ENCODE data around the gene BCLAF3. TPM values are rescaled to one million over a fixed set of nuclear protein-coding genes. Genes with fewer than 3 reads are reported as not detected.
A peak's percentile ranks its signal among the peaks of the same experiment; 100 is the strongest.

Gene BCLAF3
- total RNA-seq, 2 experiments from 2014 or later = 5.1 to 6.7 TPM

DNA sequence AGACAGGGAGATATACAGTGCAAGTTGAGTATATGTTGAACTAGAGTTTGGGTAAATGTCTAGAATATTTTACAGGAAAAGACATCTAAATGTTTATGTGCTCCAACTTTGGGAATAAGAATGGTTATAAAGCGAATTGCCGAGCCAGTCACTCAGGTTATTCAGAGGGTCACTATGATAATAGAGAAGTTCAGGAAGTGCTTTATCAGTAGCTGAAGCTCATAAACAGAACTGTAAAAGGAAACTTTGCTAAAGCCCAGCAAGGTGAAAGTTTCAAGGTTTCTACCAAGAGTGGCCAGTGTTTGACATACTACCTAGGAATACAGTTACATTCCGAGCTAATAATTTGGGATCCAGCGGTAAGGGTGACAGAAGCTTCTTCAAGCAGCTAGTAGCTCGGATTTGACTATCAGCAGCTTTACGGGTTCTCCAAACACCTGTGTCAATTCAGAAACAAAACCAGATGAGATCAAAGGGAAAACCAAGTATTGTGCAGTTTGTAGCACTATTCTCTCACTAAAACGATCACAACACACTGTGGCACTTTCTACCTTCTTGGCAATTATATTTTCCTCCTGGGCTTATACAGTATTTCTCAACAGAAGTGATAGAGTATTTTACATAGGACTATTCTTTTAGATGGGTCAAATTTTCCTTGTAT, 17.2 kb upstream of the BCLAF3 start:
- Mint-ChIP-seq H3K4me1 (ENCODE audit: low read depth) (no peaks in the 10 kb centered on the region), H3K36me3 (ENCODE audit: low read depth) (no peaks in the 10 kb centered on the region), H3K4me3 (no peak overlapping the region), H3K27ac (no peak overlapping the region), H3K9me3 (ENCODE audit: insufficient read depth) (no peaks in the 10 kb centered on the region), H3K27me3 (ENCODE audit: low read depth) (no peaks in the 10 kb centered on the region)
- POLR2A ChIA-PET = no interaction called here
- ATAC-seq (no peak), DNase-seq (no peak)
- CTCF ChIA-PET = interaction anchor here (0.9 to 3.4 kb wide), 2 partner anchors 50 to 103 kb away, joined by 3 to 9 read pairs; no protein-coding TSS in a partner anchor

DNA sequence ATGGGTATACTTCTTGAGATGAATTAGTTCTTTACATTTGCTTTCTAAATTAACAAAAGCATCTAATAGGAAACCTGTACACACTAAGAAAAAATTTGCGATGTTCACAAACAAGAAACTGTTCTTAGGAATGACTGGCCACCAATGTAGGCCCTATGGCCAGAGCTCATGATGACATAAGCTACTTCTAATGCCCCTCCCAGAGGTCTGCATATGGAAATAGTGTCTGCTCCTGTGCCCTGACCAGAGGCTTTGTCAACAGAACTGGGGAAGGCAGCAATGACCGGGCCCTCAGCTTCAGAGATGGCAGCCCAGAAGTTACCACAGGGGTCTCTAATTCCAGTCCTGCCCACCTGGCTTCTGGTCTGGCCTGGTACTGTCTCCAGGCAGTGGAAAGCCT, 15.0 kb upstream of the BCLAF3 start:
- ATAC-seq (no peak), DNase-seq (no peak)
- CTCF ChIA-PET = no interaction called here
- H3K4me3 Mint-ChIP-seq = no peak overlapping the region
- no peaks in the 10 kb centered on the region for H3K4me1 Mint-ChIP-seq (ENCODE audit: low read depth)
- H3K36me3 Mint-ChIP-seq (ENCODE audit: low read depth) = no peaks in the 10 kb centered on the region
- POLR2A ChIA-PET = no interaction called here
- no peaks in the 10 kb centered on the region for H3K27me3 Mint-ChIP-seq (ENCODE audit: low read depth)
- H3K9me3 Mint-ChIP-seq (ENCODE audit: insufficient read depth) = no peaks in the 10 kb centered on the region
- H3K27ac Mint-ChIP-seq = no peak overlapping the region

DNA sequence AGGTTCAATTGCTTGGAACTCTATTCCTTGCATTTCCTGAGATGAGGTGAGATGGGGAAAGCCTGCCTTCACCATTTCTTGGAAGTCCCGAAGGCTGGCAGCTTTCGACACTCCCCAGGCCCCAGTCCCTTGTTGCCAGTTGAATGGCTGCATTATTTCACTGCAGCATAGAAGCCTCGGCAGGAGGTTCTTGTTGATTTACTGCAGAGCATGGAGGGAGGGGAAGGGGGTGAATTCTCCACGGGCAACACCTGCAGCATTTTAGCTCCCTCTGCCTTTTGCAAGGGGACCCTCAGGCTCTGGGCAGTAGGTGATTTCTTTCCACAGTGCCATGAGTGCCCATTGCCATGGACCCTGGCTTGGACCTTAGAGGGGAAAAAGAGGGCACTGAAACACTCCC, 10.7 kb upstream of the BCLAF3 start:
- ChIA-PET POLR2A (no interaction called here), CTCF (interaction anchor here (2.2 kb wide), 1 partner anchor 97 kb away, joined by 5 read pairs; no protein-coding TSS in a partner anchor)
- DNase-seq = no peak
- no peak overlapping the region for H3K27ac Mint-ChIP-seq
- H3K4me1 Mint-ChIP-seq (ENCODE audit: low read depth) = no peaks in the 10 kb centered on the region
- no peaks in the 10 kb centered on the region for H3K36me3 Mint-ChIP-seq (ENCODE audit: low read depth)
- ATAC-seq = no peak
- H3K27me3 Mint-ChIP-seq (ENCODE audit: low read depth) = no peaks in the 10 kb centered on the region
- no peaks in the 10 kb centered on the region for H3K9me3 Mint-ChIP-seq (ENCODE audit: insufficient read depth)
- no peak overlapping the region for H3K4me3 Mint-ChIP-seq

DNA sequence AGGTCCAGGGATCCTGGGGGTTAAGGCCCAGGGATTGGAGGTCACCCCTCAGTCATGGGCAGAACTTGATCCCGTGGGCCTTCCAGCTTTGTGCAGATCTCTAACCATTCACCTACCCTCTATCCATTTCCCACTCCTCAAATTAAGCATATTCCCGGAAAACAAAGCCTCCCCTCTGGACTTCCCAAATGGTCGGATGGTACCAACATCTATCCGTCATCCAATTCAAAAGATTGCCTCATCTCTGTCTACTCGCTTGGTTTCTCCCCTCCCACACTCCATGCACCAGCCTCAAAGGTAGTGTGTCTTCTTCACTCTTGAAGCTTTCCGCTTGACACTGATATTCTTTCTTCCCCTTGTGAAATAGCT, 473 bp upstream of the BCLAF3 start:
- DNase-seq = peak; percentile 20
- CTCF ChIA-PET = interaction anchor here (1.0 to 1.5 kb wide), 3 partner anchors 86 to 619 kb away, joined by 3 to 18 read pairs (median 4); no protein-coding TSS in a partner anchor
- Mint-ChIP-seq H3K9me3 (ENCODE audit: insufficient read depth) (no peaks in the 10 kb centered on the region), H3K27me3 (ENCODE audit: low read depth) (peaks cover 2% of the 10 kb centered on the region), H3K4me1 (ENCODE audit: low read depth) (peaks cover 11% of the 10 kb centered on the region), H3K4me3 (peak overlapping the region; percentile 77), H3K36me3 (ENCODE audit: low read depth) (peaks cover 4% of the 10 kb centered on the region), H3K27ac (peak overlapping the region; percentile 89)
- POLR2A ChIA-PET = no interaction called here
- ATAC-seq = no peak

DNA sequence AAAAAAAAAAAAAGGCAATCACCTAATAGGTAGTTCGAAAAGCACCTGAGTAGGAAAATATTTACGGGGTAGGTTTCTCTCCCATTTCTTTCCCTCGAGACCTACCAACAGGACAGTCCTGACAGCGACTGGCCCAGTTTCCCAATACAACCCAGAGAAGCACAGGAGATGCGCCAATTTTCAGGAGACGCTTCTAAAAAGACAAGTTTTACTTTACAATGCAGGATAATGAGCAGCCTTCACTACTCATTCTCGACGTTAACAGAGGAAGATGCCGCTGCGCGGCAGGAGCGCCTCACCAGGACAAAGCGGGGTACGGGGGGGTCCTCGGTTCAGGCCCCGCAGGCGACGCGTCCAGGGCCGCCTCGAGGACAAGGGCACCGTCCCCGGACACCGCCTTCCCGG, 708 bp downstream of the BCLAF3 start:
- H3K4me3 Mint-ChIP-seq = peak overlapping the region; percentile 89
- ChIA-PET POLR2A (no interaction called here), CTCF (no interaction called here)
- ATAC-seq (peak; percentile 30), DNase-seq (no peak)
- H3K9me3 Mint-ChIP-seq (ENCODE audit: insufficient read depth) = no peaks in the 10 kb centered on the region
- no peaks in the 10 kb centered on the region for H3K27me3 Mint-ChIP-seq (ENCODE audit: low read depth)
- H3K27ac Mint-ChIP-seq = peak overlapping the region; percentile 70
- H3K4me1 Mint-ChIP-seq (ENCODE audit: low read depth) = peaks cover 11% of the 10 kb centered on the region
- peaks cover 7% of the 10 kb centered on the region for H3K36me3 Mint-ChIP-seq (ENCODE audit: low read depth)

DNA sequence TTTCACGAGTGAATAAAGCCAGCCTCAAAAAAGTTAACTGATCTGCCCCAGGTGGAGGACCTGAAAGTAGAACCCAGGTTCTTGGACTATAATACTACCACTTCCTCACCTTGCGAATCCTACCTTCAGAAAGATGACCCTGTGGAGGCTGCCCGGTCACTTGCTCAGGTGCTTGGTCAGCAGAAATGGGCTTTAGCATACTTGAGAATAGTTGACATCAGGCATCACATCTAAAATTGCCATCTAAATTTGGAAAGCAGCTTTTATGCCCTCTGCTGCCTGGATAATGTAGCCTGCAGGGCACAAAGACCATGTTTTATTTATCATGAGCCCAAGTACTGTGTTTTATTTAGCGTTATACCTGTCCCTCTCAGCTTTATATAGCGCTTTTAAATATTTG, 3.0 kb downstream of the BCLAF3 start:
- Mint-ChIP-seq H3K36me3 (ENCODE audit: low read depth) (peaks cover 7% of the 10 kb centered on the region), H3K4me1 (ENCODE audit: low read depth) (peaks cover 11% of the 10 kb centered on the region), H3K9me3 (ENCODE audit: insufficient read depth) (no peaks in the 10 kb centered on the region), H3K4me3 (no peak overlapping the region), H3K27ac (no peak overlapping the region), H3K27me3 (ENCODE audit: low read depth) (no peaks in the 10 kb centered on the region)
- no peak for DNase-seq
- ChIA-PET CTCF (interaction anchor here (3.0 kb wide), 1 partner anchor 83 kb away, joined by 15 read pairs; no protein-coding TSS in a partner anchor), POLR2A (no interaction called here)
- no peak for ATAC-seq

DNA sequence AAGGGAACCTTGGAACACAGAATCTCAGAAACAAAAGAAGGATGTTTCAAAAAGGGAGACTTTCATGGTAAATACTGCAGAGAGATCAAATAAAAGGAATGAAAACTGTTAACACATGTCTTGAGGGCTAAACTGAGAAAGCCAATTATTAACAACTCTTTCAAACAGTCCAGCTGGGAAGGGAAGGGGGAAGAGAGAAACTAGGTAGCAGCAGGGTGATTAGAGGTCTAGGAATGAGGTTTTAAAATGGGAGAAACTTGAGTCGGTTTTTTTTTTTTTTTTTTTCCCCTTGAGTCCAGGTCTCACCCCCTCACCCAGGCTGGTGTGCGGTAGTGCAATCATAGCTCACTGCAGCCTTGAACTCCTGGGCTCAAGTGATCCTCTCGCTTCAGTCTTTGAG, 4.3 kb downstream of the BCLAF3 start:
- no peak overlapping the region for H3K27ac Mint-ChIP-seq
- H3K4me3 Mint-ChIP-seq = no peak overlapping the region
- DNase-seq (no peak), ATAC-seq (no peak)
- POLR2A ChIA-PET = no interaction called here
- H3K27me3 Mint-ChIP-seq (ENCODE audit: low read depth) = no peaks in the 10 kb centered on the region
- H3K9me3 Mint-ChIP-seq (ENCODE audit: insufficient read depth) = no peaks in the 10 kb centered on the region
- peaks cover 7% of the 10 kb centered on the region for H3K36me3 Mint-ChIP-seq (ENCODE audit: low read depth)
- CTCF ChIA-PET = interaction anchor here (3.0 kb wide), 1 partner anchor 82 kb away, joined by 15 read pairs; no protein-coding TSS in a partner anchor
- peaks cover 8% of the 10 kb centered on the region for H3K4me1 Mint-ChIP-seq (ENCODE audit: low read depth)

DNA sequence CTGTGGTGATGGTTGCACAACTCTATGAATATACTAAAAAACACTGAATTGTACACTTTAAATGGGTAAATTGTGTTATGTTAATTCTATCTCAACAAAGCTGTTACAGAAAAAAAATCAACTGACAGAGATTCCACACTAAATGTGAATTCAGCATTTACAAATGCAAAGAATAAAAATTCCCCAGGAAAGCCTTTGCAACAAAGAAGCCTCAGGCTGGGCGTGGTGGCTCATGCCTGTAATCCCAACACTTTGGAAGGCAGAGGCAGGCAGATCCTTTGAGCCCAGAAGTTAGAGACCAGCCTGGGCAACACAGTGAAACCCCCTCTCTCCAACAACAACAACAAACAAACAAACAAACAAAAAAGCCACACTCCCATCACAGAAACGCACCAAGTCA, 8.9 kb downstream of the BCLAF3 start:
- Mint-ChIP-seq H3K27ac (no peak overlapping the region), H3K9me3 (ENCODE audit: insufficient read depth) (peaks cover 4% of the 10 kb centered on the region), H3K27me3 (ENCODE audit: low read depth) (no peaks in the 10 kb centered on the region), H3K36me3 (ENCODE audit: low read depth) (peaks cover 18% of the 10 kb centered on the region), H3K4me1 (ENCODE audit: low read depth) (no peaks in the 10 kb centered on the region), H3K4me3 (no peak overlapping the region)
- ATAC-seq = no peak
- DNase-seq = no peak
- CTCF ChIA-PET = no interaction called here
- POLR2A ChIA-PET = no interaction called here

DNA sequence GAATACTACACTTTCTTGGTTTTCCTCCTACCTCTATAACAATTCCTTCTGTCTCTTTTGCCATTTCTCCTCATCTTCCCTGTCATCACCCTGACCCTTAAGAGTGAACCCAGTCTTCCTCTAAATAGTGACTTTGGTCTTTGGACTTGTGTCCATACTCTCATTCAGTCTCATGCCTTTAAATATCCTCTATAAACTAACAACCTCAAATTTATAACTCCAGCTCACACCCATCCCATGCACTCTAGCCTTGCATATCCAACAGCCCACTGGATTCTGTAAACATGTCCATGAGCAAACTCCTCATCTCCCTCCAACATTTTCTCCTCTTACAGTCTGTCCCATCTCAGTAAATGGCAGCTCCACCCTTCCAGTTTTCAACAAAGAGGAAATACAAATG, 15.0 kb downstream of the BCLAF3 start:
- ATAC-seq (no peak), DNase-seq (no peak)
- CTCF ChIA-PET = no interaction called here
- Mint-ChIP-seq H3K4me1 (ENCODE audit: low read depth) (no peaks in the 10 kb centered on the region), H3K27me3 (ENCODE audit: low read depth) (no peaks in the 10 kb centered on the region), H3K4me3 (no peak overlapping the region), H3K9me3 (ENCODE audit: insufficient read depth) (peaks cover 5% of the 10 kb centered on the region), H3K27ac (no peak overlapping the region), H3K36me3 (ENCODE audit: low read depth) (peaks cover 20% of the 10 kb centered on the region)
- POLR2A ChIA-PET = no interaction called here

DNA sequence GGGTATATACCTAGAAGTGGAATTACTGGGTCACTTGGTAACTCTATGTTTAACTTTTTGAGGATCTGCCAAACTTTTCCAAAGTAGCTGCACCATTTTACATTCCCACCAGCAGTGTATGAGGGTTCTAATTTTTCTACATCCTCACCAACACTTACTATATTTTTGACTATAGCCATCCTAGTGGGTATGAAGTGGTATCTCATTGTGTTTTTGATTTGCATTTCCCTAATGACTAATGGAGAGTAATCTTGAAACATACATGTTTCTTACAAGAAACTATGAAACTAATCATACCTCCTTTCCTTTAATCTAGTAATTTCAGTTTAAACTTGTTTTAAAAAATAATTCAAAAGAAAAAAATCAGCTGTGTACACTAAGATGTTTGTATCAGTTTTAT, 17.9 kb downstream of the BCLAF3 start:
- peaks cover 5% of the 10 kb centered on the region for H3K9me3 Mint-ChIP-seq (ENCODE audit: insufficient read depth)
- H3K27me3 Mint-ChIP-seq (ENCODE audit: low read depth) = no peaks in the 10 kb centered on the region
- DNase-seq = no peak
- ATAC-seq = no peak
- POLR2A ChIA-PET = no interaction called here
- CTCF ChIA-PET = interaction anchor here (2.3 kb wide), 1 partner anchor 68 kb away, joined by 8 read pairs; no protein-coding TSS in a partner anchor
- H3K4me3 Mint-ChIP-seq = no peak overlapping the region
- peaks cover 15% of the 10 kb centered on the region for H3K36me3 Mint-ChIP-seq (ENCODE audit: low read depth)
- no peaks in the 10 kb centered on the region for H3K4me1 Mint-ChIP-seq (ENCODE audit: low read depth)
- no peak overlapping the region for H3K27ac Mint-ChIP-seq

DNA sequence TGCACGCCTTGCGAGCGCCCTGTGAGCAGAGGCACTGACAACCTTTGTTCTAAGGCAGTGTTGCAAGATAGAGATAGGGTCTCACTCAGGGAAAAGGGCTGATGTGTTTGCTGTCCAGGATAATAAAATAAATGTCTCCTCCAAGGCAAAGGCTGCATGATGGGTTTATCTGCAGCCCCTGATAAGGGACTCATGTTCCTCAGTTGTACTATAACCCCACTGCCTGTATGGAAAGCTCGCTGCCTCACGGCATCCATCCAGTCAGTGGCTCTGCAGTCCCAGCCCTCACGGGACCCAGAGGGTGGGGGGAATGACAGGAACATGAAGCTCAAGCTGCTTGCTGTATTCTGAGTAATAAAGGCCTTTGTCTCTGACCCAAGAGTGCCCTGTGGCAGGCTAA, 22.6 kb downstream of the BCLAF3 start:
- POLR2A ChIA-PET = no interaction called here
- Mint-ChIP-seq H3K27ac (no peak overlapping the region), H3K4me3 (no peak overlapping the region), H3K4me1 (ENCODE audit: low read depth) (peaks cover 17% of the 10 kb centered on the region), H3K36me3 (ENCODE audit: low read depth) (peaks cover 22% of the 10 kb centered on the region), H3K27me3 (ENCODE audit: low read depth) (no peaks in the 10 kb centered on the region), H3K9me3 (ENCODE audit: insufficient read depth) (no peaks in the 10 kb centered on the region)
- CTCF ChIA-PET = interaction anchor here (1.5 kb wide), 1 partner anchor 63 kb away, joined by 5 read pairs; no protein-coding TSS in a partner anchor
- no peak for DNase-seq
- no peak for ATAC-seq

DNA sequence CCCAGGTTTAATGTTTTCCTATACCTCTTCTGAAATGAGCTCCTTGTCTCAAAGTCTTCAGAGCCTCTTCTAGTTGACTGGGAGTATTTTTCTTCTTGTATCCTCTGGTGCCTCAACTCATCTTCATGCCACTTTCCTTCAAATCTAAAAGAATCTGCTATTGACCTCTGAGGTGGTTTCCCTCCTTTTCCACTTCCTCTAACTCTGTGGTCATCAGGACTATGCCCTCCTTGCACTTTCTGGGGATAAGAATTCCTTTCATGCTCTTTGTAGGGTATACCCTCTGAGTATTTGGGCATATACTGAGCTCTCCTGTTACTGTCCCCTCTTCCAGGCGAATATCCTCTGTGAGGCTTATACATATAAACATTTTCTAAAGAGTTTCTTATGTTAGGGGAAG, 24.8 kb downstream of the BCLAF3 start:
- H3K9me3 Mint-ChIP-seq (ENCODE audit: insufficient read depth) = no peaks in the 10 kb centered on the region
- peaks cover 17% of the 10 kb centered on the region for H3K4me1 Mint-ChIP-seq (ENCODE audit: low read depth)
- no peaks in the 10 kb centered on the region for H3K27me3 Mint-ChIP-seq (ENCODE audit: low read depth)
- H3K4me3 Mint-ChIP-seq = no peak overlapping the region
- DNase-seq (no peak), ATAC-seq (no peak)
- ChIA-PET POLR2A (no interaction called here), CTCF (interaction anchor here (0.9 kb wide), 1 partner anchor 61 kb away, joined by 3 read pairs; no protein-coding TSS in a partner anchor)
- H3K27ac Mint-ChIP-seq = no peak overlapping the region
- H3K36me3 Mint-ChIP-seq (ENCODE audit: low read depth) = peaks cover 26% of the 10 kb centered on the region

Data from activated CD8-positive, alpha-beta T cell treated with anti-CD3 and anti-CD28 coated beads, Interleukin-2, amount 10 ng/mL, durations not matched to agents 7 days and 5 days (primary cell).